Testis (tissue), 3 donors: ENCODE data around the gene FGF3. TPM values are rescaled to one million over a fixed set of nuclear protein-coding genes. Genes with fewer than 3 reads are reported as not detected.

Experiments
- DNase-seq: peaks from one replicate; pipeline ENCODE4 v3.0.0-alpha.2; 2019
- H3K27ac ChIP-seq, 2 donors: fragments of 200-600 bp; sonication (generic); one replicate each; pipeline ENCODE4 v1.5.1; 2019
- H3K27me3 ChIP-seq: fragments of 200-600 bp; sonication (generic); one replicate; pipeline ENCODE4 v1.5.1; 2019
- H3K36me3 ChIP-seq: fragments of 200-600 bp; sonication (generic); one replicate; pipeline ENCODE4 v1.5.1; 2017; ENCODE audit warnings: low read depth; ENCODE audit errors: missing control alignments
- H3K4me1 ChIP-seq: fragments of 200-600 bp; sonication (generic); one replicate; pipeline ENCODE4 v1.5.1; 2019
- H3K4me3 ChIP-seq, 2 donors: fragments of 200-600 bp; sonication (generic); one replicate each; pipeline ENCODE4 v1.5.1; 2017 to 2019
- H3K9me3 ChIP-seq: fragments of 200-600 bp; sonication (generic); one replicate; pipeline ENCODE4 v1.5.1; 2017
- CTCF ChIP-seq, 3 experiments: fragments of 450-650 bp in 2 of 3; fragments of 200-600 bp in 1 of 3; sonication (generic) in 1 of 3; IDR thresholded peaks; one replicate each; pipeline ENCODE4 v1.5.1; 2016 to 2019; ENCODE audit warnings: antibody characterized with exemption in 3 of 3, mild to moderate bottlenecking in 2 of 3, moderate library complexity in 1 of 3
- POLR2A ChIP-seq: fragments of 450-650 bp; IDR thresholded peaks from one replicate; pipeline ENCODE4 v1.6.1; 2017; ENCODE audit warnings: antibody characterized with exemption, mild to moderate bottlenecking, moderate library complexity
- WGBS, 2 donors: methylation state at CpG; one replicate each; pipeline ENCODE4 v1.1.5; 2018; 5-methylcytosine and 5-hydroxymethylcytosine counted together
- intact Hi-C: fragments of 100-400 bp; cut with DNase I; formaldehyde crosslinking; loops from one replicate; pipeline ENCODE4 v1.15.1; 2023; ENCODE audit warnings: low total_unique reads
- polyA plus RNA-seq: library from polyadenylated mRNA; stranded (reverse); fragments of 350-450 nt; fragmentation: Illumina TruSeq; extraction: RNeasy Lipid Tissue Mini Kit (QIAGEN cat#74804); gene quantifications from one replicate; pipeline ENCODE4 v1.2.3, GENCODE V29; 2014; ENCODE audit warnings: low read depth, low replicate concordance; ENCODE audit not compliant: insufficient read depth
- total RNA-seq, 2 donors: library from RNA; depleted of rRNA; stranded (reverse); fragments of >200 nt; gene quantifications; one replicate each; pipeline ENCODE4 v1.2.3, GENCODE V29; 2016

The FGF3 gene
- total and polyA plus RNA-seq, 3 donors from 2014 or later = 0.50 TPM; not detected in 2

GRCh38 chr11:69787457-69787856 is 31.8 kb downstream of the FGF3 start:
- H3K4me3 ChIP-seq = no peak overlapping the region
- TF ChIP-seq POLR2A (no peak), CTCF (IDR thresholded peaks at IDR 0.05) (no peak)
- no peaks in the 10 kb centered on the region for H3K27me3 ChIP-seq
- 77 to 82% methylated on average over 4 of the region's 4 CpGs for WGBS, 2 donors
- no peaks in the 10 kb centered on the region for H3K4me1 ChIP-seq
- intact Hi-C loops = no loop called here
- no peaks in the 10 kb centered on the region for H3K9me3 ChIP-seq
- no peaks in the 10 kb centered on the region for H3K36me3 ChIP-seq
- DNase-seq = no peak
- no peak overlapping the region for H3K27ac ChIP-seq

GRCh38 chr11:69781241-69781640 is 38.0 kb downstream of the FGF3 start:
- no peak for TF ChIP-seq POLR2A
- no peak for TF ChIP-seq CTCF (IDR thresholded peaks at IDR 0.05)
- H3K4me1 ChIP-seq = no peaks in the 10 kb centered on the region

GRCh38 chr11:69778373-69778772 is 40.8 kb downstream of the FGF3 start:
- H3K4me1 ChIP-seq = no peaks in the 10 kb centered on the region
- no peak for TF ChIP-seq CTCF (IDR thresholded peaks at IDR 0.05)
- H3K36me3 ChIP-seq = no peaks in the 10 kb centered on the region
- DNase-seq = no peak
- no peaks in the 10 kb centered on the region for H3K27me3 ChIP-seq
- no peaks in the 10 kb centered on the region for H3K9me3 ChIP-seq
- 90 to 92% methylated on average over 8 of the region's 8 CpGs for WGBS, 2 donors
- no peak overlapping the region for H3K4me3 ChIP-seq
- no peak overlapping the region for H3K27ac ChIP-seq
- intact Hi-C loops = no loop called here

More at GRCh38 chr11:69781241-69781640, 38.0 kb downstream of the FGF3 start:
- Histone ChIP-seq H3K4me3 (no peak overlapping the region), H3K27me3 (no peaks in the 10 kb centered on the region), H3K36me3 (no peaks in the 10 kb centered on the region), H3K27ac (no peak overlapping the region), H3K9me3 (no peaks in the 10 kb centered on the region)
- WGBS, 2 donors = 69 to 79% methylated on average over 8 of the region's 8 CpGs
- intact Hi-C loops = no loop called here
- DNase-seq = no peak

GRCh38 chr11:69775163-69775755 is 44.0 kb downstream of the FGF3 start, which contains the start of gene FGF4:
FGF4 (minus strand) TSS chr11:69775341; CDS start chr11:69775084, 257 bp downstream.
- H3K27me3 ChIP-seq = no peaks in the 10 kb centered on the region
- no peak for DNase-seq
- 4 to 10% methylated on average over 10 to 26 of the region's 66 CpGs for WGBS, 2 donors
- H3K27ac ChIP-seq = no peak within 1 kb of the TSS
- TF ChIP-seq CTCF (IDR thresholded peaks at IDR 0.05) (no peak), POLR2A (no peak)
- H3K4me1 ChIP-seq = no peaks in the 10 kb centered on the region
- H3K4me3 ChIP-seq = peak within 1 kb of the TSS; percentile 34 to 53
- H3K9me3 ChIP-seq = no peaks in the 10 kb centered on the region
- no peaks in the 10 kb centered on the region for H3K36me3 ChIP-seq
- intact Hi-C loops = no loop called here
